ENCODE data around the gene CCDC194. TPM values are rescaled to one million over a fixed set of nuclear protein-coding genes. Genes with fewer than 3 reads are reported as not detected.
A peak's percentile ranks its signal among the peaks of the same experiment; 100 is the strongest.

CCDC194 gene
- total and polyA plus RNA-seq, 2 of the 13 experiments (the other 11 are each of a cell fraction or from before 2014, with no cell fraction given) = 0.13 to 0.21 TPM

- TF ChIP-seq UBTF (CRISPR knock-in tag; IDR thresholded peaks at IDR 0.05) = no peak
- no peak for TF ChIP-seq ZBTB4 (CRISPR knock-in tag; IDR thresholded peaks at IDR 0.05; ENCODE audit: borderline replicate concordance)
- no peak for TF ChIP-seq ZBTB7A (CRISPR knock-in tag; IDR thresholded peaks at IDR 0.05)
- TF ChIP-seq ZNF746 (CRISPR knock-in tag; IDR thresholded peaks at IDR 0.05) = 0 out of 2 replicates have a peak, but pooled peaks have one; percentile 17
- no peak for TF ChIP-seq FUBP1 (CRISPR knock-in tag; IDR thresholded peaks at IDR 0.05; ENCODE audit: borderline replicate concordance)
- TF ChIP-seq ZNF841 (CRISPR knock-in tag; IDR thresholded peaks at IDR 0.05; ENCODE audit: borderline replicate concordance) = no peak
- TF ChIP-seq PAWR (CRISPR knock-in tag; IDR thresholded peaks at IDR 0.05; ENCODE audit: borderline replicate concordance) = no peak
- no peak for TF ChIP-seq TSC22D2 (CRISPR knock-in tag; IDR thresholded peaks at IDR 0.05; ENCODE audit: borderline replicate concordance)
- no peak for TF ChIP-seq MEIS2 (CRISPR knock-in tag; IDR thresholded peaks at IDR 0.05)
- TF ChIP-seq PHF20 (CRISPR knock-in tag; IDR thresholded peaks at IDR 0.05) = 0 out of 2 replicates have a peak, but pooled peaks have one; percentile 26
- TF ChIP-seq TIGD3 (CRISPR knock-in tag; IDR thresholded peaks at IDR 0.05; ENCODE audit: borderline replicate concordance) = no peak
- TF ChIP-seq TMF1 (CRISPR knock-in tag; IDR thresholded peaks at IDR 0.05; ENCODE audit: low read depth) = no peak
- TF ChIP-seq ZNF234 (CRISPR knock-in tag; conservative IDR thresholded peaks at IDR 0.05) = no peak
- no peak for TF ChIP-seq ZNF362 (CRISPR knock-in tag; IDR thresholded peaks at IDR 0.05; ENCODE audit: borderline replicate concordance)
- TF ChIP-seq TRAFD1 (CRISPR knock-in tag; IDR thresholded peaks at IDR 0.05; ENCODE audit: borderline replicate concordance) = peak; percentile 44; the same call in 1 of the 2 replicates
- no peak for TF ChIP-seq HHEX (CRISPR knock-in tag; IDR thresholded peaks at IDR 0.05)
- TF ChIP-seq CHCHD3 (CRISPR knock-in tag; IDR thresholded peaks at IDR 0.05) = no peak
Observed at GRCh38 chr19:17346109-17346671, 47.8 kb downstream of the CCDC194 start (continued).
